AG04450 (cell line): ENCODE measurements around the gene ALB. TPM values are rescaled to one million over a fixed set of nuclear protein-coding genes. Genes with fewer than 3 reads are reported as not detected.

Source experiments
- CTCF ChIA-PET: fragments of 300-600, 350-600 bp; formaldehyde crosslinking; extraction: SDS; loops from one replicate; lab custom pipeline; 2022; ENCODE audit warnings: antibody characterized with exemption, inconsistent platforms; lab: Charles Lee
- POLR2A ChIA-PET: fragments of 350-600 bp; formaldehyde crosslinking; extraction: SDS; loops from one replicate; lab custom pipeline; 2021; ENCODE audit warnings: antibody characterized with exemption, inconsistent platforms; lab: Yijun Ruan, JAX
- DNase-seq: peaks from one replicate; pipeline ENCODE4 v3.0.0-alpha.2; 2011; ENCODE audit warnings: low read depth, low spot score
- H3K27ac ChIP-seq: one replicate; pipeline ENCODE4 v1.5.1; 2012; ENCODE audit warnings: low read depth, low read length, control low read depth
- H3K27me3 ChIP-seq: one replicate; pipeline ENCODE4 v1.6.0; 2012; ENCODE audit warnings: low read length; ENCODE audit not compliant: control insufficient read depth, insufficient read depth
- H3K4me3 ChIP-seq: 2 replicates; pipeline ENCODE4 v1.5.1; 2011; ENCODE audit warnings: mild to moderate bottlenecking, low read depth, low read length, control low read depth
- H3K9me3 ChIP-seq: 2 replicates; pipeline ENCODE4 v1.5.1; 2012; ENCODE audit warnings: low read length; ENCODE audit not compliant: control insufficient read depth, insufficient read depth
- CTCF ChIP-seq: IDR thresholded peaks from 2 replicates; pipeline ENCODE4 v1.5.1; 2011; ENCODE audit warnings: low read depth, low read length, control low read depth, inconsistent platforms
- polyA plus RNA-seq: library from polyadenylated mRNA; depleted of rRNA; stranded (reverse); fragments of >200 nt; gene quantifications from 2 replicates; pipeline ENCODE4 v1.2.3, GENCODE V29; 2011

ALB gene
- polyA plus RNA-seq, 1 experiment: not detected

GRCh38 chr4:73396993-73397972 lies 6.8 kb upstream of the ALB start:
- DNase-seq: no peak
- Histone ChIP-seq H3K27ac (no peak overlapping the region), H3K27me3 (no peaks in the 10 kb centered on the region), H3K9me3 (no peaks in the 10 kb centered on the region), H3K4me3 (no peak overlapping the region)
- CTCF ChIA-PET: no interaction called here
- POLR2A ChIA-PET: no interaction called here
- no peak for TF ChIP-seq CTCF

- DNase-seq: no peak
- H3K9me3 ChIP-seq: no peaks in the 10 kb centered on the region
- no peaks in the 10 kb centered on the region for H3K27me3 ChIP-seq
- H3K27ac ChIP-seq: no peak overlapping the region
- TF ChIP-seq CTCF: no peak
- POLR2A ChIA-PET: no interaction called here
- CTCF ChIA-PET: interaction anchor here (0.6 kb wide), 1 partner anchor 50 kb away, joined by 5 read pairs; no protein-coding TSS in a partner anchor
- H3K4me3 ChIP-seq: no peak overlapping the region
These were observed 2.7 kb upstream of the ALB start for GRCh38 chr4:73401412-73401811.

GRCh38 chr4:73404457-73404856 lies 370 bp downstream of the ALB start:
- Histone ChIP-seq H3K27me3 (no peaks in the 10 kb centered on the region), H3K27ac (no peak overlapping the region), H3K9me3 (no peaks in the 10 kb centered on the region), H3K4me3 (no peak overlapping the region)
- DNase-seq: no peak
- TF ChIP-seq CTCF: no peak
- ChIA-PET CTCF (no interaction called here), POLR2A (no interaction called here)

- no peaks in the 10 kb centered on the region for H3K9me3 ChIP-seq
- ChIA-PET POLR2A (no interaction called here), CTCF (no interaction called here)
- no peaks in the 10 kb centered on the region for H3K27me3 ChIP-seq
- no peak for DNase-seq
- TF ChIP-seq CTCF: no peak
- no peak overlapping the region for H3K4me3 ChIP-seq
- no peak overlapping the region for H3K27ac ChIP-seq
These were observed 1.1 kb downstream of the ALB start for GRCh38 chr4:73405138-73405537.

- no peak overlapping the region for H3K27ac ChIP-seq
- no peak for DNase-seq
- H3K9me3 ChIP-seq: no peaks in the 10 kb centered on the region
- POLR2A ChIA-PET: no interaction called here
- H3K27me3 ChIP-seq: no peaks in the 10 kb centered on the region
- H3K4me3 ChIP-seq: no peak overlapping the region
- no peak for TF ChIP-seq CTCF
- CTCF ChIA-PET: no interaction called here
These were observed 2.4 kb downstream of the ALB start for GRCh38 chr4:73406548-73406875.
